ENCODE data around the gene TENM4. TPM values are rescaled to one million over a fixed set of nuclear protein-coding genes. Genes with fewer than 3 reads are reported as not detected.
"Not testable (repeated sequence)": the region's sequence is repeated elsewhere in the genome, so short reads cannot be mapped to it uniquely, and the experiment has no call there.

Gene TENM4
- polyA plus RNA-seq, 1 donor = 9.0 TPM

DNA sequence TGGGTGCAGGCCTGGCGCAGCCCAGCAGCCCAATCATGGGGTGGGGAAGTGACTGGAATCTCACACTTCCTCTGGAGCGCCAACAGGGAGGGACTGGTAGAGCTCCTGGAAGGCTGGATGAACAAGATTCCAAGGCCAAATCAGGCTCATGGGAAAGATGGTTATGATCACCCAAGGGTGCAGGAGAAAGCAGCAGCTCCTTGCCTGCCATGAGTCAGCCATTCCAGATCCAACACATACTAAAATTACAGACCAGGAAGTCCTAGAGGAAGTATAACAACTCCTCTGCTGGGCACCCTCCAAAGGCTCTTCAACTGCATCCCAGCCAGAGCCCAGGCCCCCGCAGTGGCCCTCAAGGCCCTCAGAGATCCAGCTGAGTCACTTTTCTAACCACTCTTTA, 427.3 kb downstream of the TENM4 start:
- DNase-seq = no peak

DNA sequence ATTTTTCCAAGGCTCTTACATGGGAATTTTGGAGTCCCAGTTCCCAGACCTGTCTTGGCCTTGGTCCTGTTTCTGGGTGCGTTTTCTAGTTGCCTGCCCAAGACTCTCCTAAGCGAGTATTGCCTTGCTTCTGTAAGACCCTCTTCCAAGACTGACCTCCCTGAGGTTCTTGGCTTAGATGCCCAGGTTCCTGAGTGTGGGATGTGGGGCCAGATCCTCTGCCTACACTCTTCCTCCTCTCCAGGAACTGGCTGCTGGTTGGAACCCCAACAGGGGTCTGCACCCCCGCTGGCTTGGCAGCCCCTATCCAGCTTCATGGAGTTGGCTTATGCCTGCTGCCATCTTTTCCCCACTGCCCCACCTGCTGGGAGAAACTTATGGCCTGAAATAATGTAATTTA, 429.5 kb downstream of the TENM4 start:
- DNase-seq = no peak

DNA sequence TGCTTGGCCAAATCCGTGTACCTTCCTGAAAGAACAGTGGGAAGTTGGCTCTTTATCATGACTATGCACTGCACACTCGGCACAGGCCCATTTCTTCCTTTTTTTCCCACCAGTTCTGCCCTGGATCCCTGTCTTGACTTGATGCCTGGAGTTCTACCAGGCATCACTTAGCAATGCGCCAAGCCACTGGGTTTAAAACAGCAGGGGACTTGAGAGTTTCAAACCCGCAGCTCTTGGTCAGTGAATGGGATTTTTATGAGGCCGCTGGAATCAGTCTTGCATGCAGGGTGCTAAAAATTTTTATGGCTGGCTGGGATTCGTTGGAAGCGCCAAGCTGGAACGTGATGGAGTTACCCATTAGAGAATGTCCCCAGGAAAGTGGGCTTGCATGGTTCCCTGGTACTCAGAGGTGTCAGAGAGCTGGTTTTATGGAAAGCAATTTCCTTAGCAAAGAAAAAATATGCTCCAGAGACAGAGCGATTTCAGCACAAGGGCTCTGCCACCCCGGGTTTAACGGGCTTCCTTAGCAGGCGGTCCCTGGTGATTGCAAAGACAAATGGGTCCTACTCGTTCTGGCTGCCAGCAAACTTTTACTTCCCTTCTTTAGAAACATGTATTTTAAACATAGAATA, 432.9 kb downstream of the TENM4 start:
- no peak for DNase-seq

DNA sequence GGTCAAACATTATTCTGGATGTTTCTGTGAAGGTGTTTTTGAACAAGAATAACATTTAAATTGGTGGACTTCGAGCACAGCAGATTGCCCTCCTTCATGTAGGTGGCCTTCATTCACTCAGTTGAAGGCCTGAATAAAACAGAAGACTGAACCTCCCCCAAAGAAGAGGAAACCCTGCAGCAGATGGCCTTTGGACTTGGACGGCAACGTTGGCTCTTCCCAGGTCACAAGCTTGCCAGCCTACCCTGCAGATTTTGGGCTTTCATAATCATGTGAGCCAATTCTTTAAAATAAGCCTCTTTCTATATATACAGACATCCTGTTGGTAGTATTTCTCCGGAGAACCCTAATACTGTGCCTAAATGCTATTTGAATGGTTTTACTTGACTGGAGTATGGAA, 434.0 kb downstream of the TENM4 start:
- DNase-seq = no peak

DNA sequence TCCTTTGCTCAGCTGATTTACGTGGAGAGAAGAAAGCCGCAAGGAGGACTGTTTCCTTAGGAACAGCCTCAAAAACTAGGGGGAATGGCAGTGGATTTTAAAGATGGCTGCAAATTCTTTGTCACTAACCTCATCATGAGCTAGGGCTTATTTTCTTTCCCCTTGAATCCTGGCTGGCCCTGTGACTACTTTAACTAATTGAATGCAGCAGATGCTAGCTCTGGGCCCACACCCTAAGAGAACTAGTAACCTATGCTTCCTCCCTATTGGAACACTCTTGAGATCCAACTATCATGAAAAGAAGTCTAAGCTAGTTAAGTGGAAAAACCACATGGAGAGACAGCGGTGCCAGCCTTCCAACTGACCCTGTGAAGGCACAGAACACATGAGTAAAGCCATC, 444.8 kb downstream of the TENM4 start:
- DNase-seq = no peak

DNA sequence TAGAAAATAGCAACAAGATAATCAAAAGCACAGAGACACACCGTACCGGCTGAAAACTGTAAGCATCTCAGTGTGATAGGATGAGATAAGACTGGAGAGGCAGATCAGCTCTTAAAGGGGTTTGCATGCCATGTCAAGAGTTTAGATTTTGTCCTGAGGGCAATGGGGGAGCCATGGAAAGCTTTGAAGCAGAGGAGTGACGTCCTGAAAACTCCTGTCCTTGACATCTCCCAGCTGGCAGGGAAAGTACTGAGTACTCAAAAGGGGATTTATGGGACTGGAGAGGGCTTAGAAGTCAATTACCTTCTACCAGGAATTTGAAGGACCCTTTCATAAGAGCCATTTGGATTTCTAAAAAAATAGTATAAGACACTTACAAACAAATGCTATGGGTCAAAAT, 445.7 kb downstream of the TENM4 start:
- DNase-seq = no peak

DNA sequence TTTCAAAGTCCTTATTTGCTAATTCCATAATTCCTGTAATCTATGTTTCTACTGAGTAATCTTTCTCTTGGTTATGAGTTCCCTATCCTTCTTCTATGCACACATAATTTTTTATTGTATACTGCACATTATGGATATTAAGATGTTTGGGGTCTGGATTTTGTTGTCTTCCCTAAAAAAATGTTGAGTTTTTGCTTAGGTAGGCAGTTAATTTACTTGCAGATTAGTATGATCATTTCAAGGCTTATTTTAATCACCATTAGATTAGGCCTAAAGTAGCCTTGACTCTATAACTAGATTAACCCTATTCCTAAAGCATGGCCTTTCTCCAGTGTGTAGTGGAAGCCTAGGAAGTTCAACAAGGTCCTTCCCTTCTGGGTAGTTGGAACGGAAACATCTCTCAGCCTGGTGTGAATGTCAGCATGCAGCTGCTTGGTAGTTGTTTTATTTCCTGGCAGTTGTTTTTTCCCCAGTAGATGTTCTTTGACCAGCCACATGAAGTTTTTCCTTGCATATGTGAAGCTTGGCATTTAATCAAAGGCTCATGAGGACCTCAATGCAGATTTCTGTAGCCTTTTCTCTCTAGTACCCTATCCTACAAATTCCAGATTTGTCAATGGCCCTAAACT, 446.9 kb downstream of the TENM4 start:
- no peak for DNase-seq

DNA sequence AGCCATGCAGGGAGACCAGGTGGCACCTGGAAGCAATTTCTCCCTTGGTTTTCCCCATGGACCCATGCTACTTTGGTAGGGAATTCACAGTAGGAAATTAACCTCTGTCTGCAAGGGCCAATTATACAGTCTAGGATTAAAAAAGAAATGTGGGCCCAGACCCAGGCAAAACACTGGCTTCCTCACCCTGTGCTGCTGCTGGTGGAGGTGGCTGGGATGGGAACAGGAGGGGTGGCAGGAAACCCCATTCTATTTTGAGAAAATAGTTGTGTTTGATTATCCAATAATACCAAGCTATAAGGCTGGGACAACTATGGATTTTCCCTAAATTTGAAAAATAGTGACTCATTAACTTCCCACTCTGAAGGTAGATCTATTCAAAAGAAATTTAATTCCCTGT, 449.1 kb downstream of the TENM4 start:
- no peak for DNase-seq

DNA sequence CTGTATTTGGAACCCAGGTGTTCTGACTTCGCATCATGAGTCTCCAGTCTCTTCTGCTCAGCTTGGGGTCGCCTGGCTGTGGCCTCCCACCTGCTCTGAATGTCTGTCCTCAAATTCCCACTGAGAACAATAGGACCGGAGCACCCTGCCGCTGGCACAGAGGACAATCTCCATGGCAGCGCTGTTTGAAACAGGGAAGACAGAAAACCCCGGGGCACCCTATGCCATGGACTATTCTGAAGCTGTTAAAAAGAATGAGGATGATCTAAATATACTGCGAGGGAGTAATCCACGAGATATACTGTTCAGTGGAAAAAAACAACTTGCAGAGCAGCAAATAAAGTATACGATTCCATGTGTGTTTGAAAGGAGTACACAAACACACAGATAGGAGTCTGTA, 450.6 kb downstream of the TENM4 start:
- no peak for DNase-seq

DNA sequence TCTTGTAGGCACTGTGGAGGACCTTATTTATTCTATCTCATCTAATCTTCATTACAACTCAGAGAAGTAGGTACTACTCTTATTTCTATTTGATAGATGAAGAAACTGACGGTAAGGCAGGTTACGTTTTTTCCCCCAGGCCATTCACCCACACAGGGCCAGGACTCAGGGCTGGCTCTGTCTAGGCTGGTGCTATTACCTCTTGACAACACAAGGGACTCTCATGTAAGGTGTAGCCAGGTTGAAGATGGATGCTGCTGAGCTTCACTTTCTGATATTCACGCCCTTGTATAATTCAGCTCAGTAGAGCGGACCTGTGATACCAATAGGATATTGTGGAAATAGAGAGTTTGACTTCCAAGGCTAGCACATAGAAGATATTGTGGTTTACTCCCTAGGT, 453.1 kb downstream of the TENM4 start:
- DNase-seq = no peak

DNA sequence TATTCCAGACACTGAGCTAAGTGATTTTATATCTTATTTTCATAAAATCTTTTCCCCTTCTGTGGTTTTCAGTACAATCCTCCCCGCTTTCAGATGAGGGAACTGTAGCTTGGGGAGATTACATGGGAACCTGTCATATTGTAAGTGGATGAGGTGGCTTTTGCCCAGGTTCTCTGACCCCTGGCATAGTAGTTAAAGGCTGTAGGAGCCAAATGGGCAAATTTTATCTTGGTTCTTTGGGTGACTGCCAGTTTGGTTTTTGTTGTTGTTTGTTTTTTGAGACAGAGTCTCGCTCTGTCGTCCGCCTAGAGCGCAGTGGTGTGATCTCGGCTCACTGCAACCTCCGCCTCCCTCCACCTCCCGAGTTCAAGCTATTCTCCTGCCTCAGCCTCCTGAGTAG, 454.5 kb downstream of the TENM4 start:
- DNase-seq = no peak

DNA sequence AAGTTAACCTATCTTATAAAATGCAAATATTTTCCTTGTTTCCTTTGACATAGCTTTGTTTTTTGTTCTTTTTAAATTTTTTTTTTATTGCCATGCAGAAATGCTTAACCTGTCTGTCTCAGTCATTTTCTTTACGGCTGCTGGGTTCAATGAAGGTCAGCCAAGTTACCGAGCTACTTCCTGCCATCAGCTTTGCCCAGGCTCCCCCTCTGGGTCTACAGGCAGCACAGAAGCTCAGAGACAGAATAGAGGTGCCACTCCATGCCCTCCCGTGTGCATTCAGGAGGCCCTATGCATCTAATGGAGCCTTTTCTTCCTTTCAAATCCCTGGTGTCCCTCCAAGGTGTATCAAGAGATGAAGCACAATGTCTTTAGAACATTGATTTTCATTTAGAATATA, 455.2 kb downstream of the TENM4 start:
- DNase-seq = no peak

DNA sequence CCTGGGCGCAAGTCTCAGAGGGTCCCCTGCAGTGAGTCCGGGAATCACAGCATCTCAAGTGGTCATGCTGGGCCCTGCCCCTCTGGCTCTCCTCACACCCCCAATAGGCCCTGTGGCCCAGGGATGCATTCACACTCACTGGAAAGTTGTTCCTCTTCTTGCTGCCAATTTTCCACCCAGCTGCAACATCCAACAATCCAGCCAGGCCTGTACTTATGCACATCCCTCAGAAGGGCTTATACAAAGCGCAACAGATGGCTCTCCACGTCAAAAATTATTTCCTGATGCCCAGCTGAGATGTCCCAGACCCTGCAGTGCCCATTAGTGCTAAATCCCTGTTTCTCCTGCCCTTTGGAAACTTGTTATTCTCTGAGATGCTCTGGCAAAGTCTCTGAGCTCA, 458.4 kb downstream of the TENM4 start:
- DNase-seq = peak; percentile 67

DNA sequence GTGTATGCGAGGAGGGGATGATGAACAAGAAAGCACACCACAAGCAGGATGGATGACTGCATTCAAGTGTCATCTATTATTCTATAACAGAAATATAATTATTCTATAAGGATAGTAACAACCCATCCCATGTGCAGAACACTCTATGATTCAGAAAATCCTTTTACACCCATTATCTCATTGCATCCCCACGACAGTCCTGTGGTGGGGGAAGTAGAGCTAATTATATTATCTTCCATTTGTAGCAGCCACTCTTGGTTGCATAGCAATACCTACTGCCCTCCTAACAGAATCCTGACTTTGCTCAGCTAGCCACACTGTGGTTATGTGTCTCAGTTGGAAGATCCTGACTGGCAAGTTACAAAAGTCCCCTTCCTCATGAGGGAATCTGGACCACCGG, 459.7 kb downstream of the TENM4 start:
- DNase-seq = no peak

DNA sequence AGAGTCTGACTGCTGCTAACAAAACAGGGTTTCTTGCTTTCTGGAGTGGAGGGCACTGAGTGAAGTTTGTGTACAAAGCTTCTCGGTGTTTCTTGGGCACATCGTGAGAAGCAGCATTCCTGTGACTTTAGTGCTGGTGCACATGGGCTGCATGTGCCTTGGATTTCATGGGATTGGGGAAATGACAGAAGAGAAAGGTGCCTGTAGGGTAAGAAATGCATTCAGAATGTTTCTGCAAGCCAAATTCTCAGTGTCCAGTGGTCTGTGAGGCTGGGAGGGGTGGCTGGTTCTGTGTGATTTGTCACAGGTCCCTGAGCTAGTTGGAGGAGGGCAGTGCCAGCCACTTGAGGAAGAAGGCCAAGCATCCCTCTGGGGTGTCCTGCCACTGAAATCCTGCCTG, 462.0 kb downstream of the TENM4 start:
- DNase-seq = no peak

DNA sequence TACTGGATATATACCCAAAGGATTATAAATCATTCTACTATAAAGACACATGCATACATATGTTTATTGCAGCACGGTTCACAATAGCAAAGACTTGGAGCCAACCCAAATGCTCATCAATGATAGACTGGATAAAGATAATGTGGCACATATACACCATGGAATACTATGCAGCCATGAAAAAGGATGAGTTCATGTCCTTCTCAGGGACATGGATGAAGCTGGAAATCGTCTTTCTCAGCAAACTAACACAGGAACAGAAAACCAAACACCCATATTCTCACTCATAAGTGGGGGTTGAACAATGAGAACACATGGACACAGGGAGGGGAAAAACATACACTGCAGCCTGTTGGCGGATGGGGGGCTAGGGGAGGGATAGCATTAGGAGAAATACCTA, 463.0 kb downstream of the TENM4 start:
- DNase-seq = not testable (repeated sequence)

DNA sequence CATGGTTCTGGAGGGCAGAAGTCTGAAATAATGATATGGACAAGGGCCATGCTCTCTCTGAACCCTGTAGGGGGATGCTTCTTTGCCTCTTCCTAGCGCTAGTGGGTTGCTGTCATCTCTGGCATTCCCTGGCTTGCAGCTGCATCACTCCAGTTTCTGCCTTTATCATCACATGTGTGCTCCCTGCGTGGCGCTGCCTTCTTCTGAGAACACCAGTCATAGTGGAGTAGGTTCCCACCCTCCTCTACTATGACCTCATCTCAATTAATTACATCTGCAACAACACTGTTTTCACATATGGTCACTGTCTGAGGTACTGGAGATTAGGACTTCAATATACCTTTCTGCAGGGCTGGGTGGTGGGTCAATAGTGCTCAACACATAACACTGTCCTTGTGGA, 463.8 kb downstream of the TENM4 start:
- DNase-seq = no peak

DNA sequence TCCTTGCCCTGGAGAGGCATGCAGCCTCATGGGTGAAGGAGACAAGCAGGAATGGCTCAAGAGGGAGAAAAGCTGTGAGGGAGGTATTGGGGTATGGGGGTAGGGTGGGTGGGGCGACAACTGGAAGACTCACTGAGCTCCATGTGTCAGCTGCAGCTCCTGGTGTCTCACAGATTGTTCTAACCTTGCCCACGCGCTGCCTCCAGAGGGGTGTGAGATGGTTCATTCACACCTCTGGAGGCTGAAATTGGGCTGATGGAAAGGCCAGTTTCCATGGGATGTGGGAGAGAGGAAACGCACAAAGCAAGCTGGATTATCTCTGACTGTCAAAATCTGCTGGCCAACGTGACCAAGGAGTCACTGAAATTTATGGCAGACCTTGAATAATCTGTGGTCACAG, 465.7 kb downstream of the TENM4 start:
- no peak for DNase-seq

DNA sequence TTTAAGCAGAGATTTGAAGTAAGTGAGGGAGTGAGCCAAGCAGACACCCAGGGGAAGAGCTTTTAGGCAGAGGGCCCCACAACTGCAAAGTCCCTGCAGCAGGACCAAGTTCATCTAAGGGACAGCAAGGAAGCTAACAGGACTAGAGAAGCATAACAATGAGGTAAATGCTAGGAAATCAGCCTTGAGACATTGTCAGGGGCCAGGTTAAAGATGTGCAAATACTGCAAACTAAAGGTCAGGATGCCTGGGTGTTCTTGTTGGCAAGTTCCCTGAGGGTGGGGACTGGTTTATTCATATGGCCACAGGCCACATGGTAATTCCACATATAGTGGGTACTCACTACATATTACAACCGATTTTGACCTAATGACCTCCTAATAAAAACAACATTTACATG, 467.0 kb downstream of the TENM4 start:
- DNase-seq = no peak

DNA sequence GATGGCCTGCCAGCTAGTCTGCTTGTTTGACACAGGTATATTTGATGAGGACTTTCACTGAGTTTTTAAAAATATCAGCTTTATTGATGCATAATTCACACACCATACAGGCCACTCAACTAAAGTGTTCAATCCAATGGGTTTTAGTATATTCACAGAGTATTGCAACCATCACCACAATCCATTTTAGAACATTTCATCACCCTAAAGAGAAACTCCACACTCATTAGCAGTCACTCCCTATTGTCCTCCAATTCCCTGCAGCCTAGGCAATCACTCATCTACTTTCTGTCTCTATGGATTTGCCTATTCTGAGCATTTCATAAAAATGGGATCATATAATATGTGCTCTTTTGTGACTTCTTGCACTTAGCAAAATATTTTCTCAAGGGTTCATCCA, 468.2 kb downstream of the TENM4 start:
- DNase-seq = no peak

DNA sequence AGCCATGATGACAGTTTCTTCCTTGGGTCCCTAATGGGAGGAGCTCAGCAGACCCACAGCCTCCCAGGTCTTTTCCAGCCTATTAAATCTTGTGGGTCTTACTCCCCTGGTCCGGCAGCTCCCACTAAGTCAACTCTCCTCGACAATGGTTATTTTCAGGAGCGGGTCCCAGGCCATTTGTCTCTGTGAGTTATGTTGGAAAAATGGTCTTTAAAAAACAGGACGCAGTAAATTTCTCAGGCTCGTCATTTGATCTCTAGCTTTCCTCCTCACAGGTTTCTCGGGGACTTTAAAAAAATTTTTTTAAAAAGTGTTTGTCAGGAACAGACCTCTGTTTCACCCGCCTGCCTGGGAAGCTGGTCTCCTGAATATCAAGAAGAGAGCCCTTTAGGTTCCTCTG, 468.7 kb downstream of the TENM4 start:
- no peak for DNase-seq

DNA sequence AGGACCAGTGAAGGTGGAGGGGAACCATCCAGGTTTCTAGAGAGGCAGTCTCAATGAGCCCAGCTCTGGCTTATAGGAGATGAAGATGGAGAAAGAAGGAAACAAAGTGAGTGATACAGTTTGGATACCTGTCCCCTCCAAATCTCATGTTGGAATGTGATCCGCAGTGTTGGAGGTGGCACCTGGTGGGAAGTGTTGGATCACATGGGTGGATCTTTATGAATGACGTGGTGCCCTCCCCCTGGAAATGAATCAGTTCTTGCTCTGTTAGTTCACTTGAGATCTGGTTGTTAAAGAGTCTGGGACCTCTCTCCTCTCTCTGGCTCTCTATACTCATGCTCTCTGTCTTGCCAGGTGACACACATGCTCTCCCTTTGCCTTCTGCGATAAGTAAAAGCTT, 473.0 kb downstream of the TENM4 start:
- no peak for DNase-seq

DNA sequence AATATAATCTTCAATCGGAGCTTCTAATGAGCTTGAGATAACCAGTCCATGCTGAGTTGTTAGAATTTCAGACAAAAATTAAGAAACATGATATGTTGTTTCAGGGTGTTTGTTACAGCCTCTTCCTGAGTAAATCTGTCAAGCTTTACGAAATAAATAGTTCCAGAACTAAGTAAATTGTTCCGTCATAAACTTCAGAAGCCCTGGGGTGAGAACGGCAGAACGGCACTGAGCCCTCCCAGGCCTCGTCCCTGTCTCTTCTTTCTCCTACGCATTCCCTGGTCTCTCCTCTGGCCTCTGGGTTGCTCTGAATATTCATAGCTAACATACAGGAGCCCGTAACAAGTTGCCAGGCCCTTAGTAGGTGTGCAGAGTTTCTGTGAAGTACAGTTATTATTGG, 475.4 kb downstream of the TENM4 start:
- no peak for DNase-seq

DNA sequence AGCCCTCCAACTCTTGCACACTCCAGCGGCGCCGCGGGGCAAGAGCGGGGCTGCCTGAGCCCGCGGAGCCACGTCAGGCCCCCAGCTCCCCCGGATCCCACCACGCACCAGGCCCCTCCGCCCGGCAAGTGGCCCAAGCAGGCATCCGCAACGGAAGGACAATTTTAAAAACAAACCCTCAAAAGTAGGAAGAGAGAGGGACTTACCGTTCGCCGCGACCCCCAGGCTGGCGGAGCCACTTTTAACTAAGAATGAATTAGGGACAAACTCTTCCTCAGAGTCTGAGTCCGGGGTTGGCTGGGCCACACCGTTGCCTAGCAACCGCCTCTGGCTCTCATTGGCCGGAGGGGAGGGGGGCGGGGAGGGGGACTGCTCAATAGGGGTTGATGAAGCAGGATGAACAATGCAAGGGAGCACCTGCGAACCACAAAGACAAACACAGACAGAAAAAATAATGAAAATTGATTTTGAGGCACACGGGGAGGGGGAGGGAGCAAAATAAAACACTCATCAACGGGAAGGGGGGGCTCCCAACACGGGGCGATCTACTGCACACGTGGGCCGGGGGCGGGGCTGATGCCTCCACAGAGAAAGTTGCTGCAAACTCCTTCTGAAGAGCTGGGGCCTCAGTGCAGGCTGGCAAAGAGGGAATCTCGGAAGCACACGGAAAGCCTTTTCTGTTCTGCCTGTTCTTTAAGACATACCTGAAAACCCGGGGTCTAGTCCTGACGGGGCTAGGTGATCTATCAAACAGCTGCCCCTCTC, 478.7 kb downstream of the TENM4 start:
- DNase-seq = peak; percentile 62
